ENCODE data around the gene GAA. TPM values are rescaled to one million over a fixed set of nuclear protein-coding genes. Genes with fewer than 3 reads are reported as not detected.

The GAA gene
- total RNA-seq, 4 donors from 2014 or later, result 35.6 to 73.2 (median 47.4) TPM

GRCh38 chr17:80124351-80124981, 23.1 kb downstream of the GAA start:
- peaks cover 0 to 4% of the 10 kb centered on the region in 2 donors for H3K36me3 ChIP-seq
- no peak overlapping the region for H3K27ac ChIP-seq
- no peaks in the 10 kb centered on the region for H3K4me1 ChIP-seq
- H3K9me3 ChIP-seq, result no peaks in the 10 kb centered on the region
- TF ChIP-seq EP300 (IDR thresholded peaks at IDR 0.05) (no peak), POLR2A (IDR thresholded peaks at IDR 0.05) (no peak), CTCF (IDR thresholded peaks at IDR 0.05) (peak in 1 of 4 experiments; percentile 31), POLR2AphosphoS5 (IDR thresholded peaks at IDR 0.05) (no peak)
- no peak overlapping the region for H3K4me3 ChIP-seq
- peak; percentile 22 for ATAC-seq
- 27 to 45% methylated on average over 5 to 12 of the region's 15 CpGs for WGBS, 2 donors (ENCODE audit: low coverage in 1 of 2)
- peaks cover 32% of the 10 kb centered on the region for H3K27me3 ChIP-seq

- WGBS, 2 donors (ENCODE audit: low coverage in 1 of 2), result 42 to 57% methylated on average over 10 of the region's 14 CpGs
Measured at GRCh38 chr17:80125656-80126448, 24.5 kb downstream of the GAA start.

GRCh38 chr17:80126449-80126715, 25.0 kb downstream of the GAA start:
- H3K27me3 ChIP-seq, result peaks cover 32% of the 10 kb centered on the region
- ATAC-seq, result no peak
- H3K4me3 ChIP-seq, result no peak overlapping the region
- H3K4me1 ChIP-seq, result no peaks in the 10 kb centered on the region
- H3K9me3 ChIP-seq, result no peaks in the 10 kb centered on the region
- no peak overlapping the region for H3K27ac ChIP-seq
- H3K36me3 ChIP-seq, result no peaks in the 10 kb centered on the region
- TF ChIP-seq EP300 (IDR thresholded peaks at IDR 0.05), result no peak
- no peak for TF ChIP-seq POLR2A (IDR thresholded peaks at IDR 0.05)
- TF ChIP-seq CTCF (IDR thresholded peaks at IDR 0.05), result no peak
- TF ChIP-seq POLR2AphosphoS5 (IDR thresholded peaks at IDR 0.05), result no peak
- WGBS, 2 donors (ENCODE audit: low coverage in 1 of 2), result 60 to 88% methylated on average over 2 to 3 of the region's 3 CpGs

More at GRCh38 chr17:80125656-80126448, 24.5 kb downstream of the GAA start:
- no peak for ATAC-seq
- Histone ChIP-seq H3K4me3 (no peak overlapping the region), H3K4me1 (no peaks in the 10 kb centered on the region), H3K36me3 (no peaks in the 10 kb centered on the region), H3K27me3 (peaks cover 32% of the 10 kb centered on the region), H3K9me3 (no peaks in the 10 kb centered on the region), H3K27ac (no peak overlapping the region)
- TF ChIP-seq POLR2A (IDR thresholded peaks at IDR 0.05) (no peak), EP300 (IDR thresholded peaks at IDR 0.05) (no peak), CTCF (IDR thresholded peaks at IDR 0.05) (no peak), POLR2AphosphoS5 (IDR thresholded peaks at IDR 0.05) (no peak)

GRCh38 chr17:80129006-80129565, 27.7 kb downstream of the GAA start:
- Histone ChIP-seq H3K4me1 (no peaks in the 10 kb centered on the region), H3K36me3 (peaks cover 0 to 14% of the 10 kb centered on the region in 2 donors), H3K27ac (no peak overlapping the region), H3K9me3 (no peaks in the 10 kb centered on the region), H3K27me3 (peaks cover 23% of the 10 kb centered on the region), H3K4me3 (no peak overlapping the region)
- WGBS, 2 donors (ENCODE audit: low coverage in 1 of 2), result 29 to 36% methylated on average over 4 of the region's 4 CpGs
- TF ChIP-seq POLR2A (IDR thresholded peaks at IDR 0.05), result no peak
- no peak for TF ChIP-seq POLR2AphosphoS5 (IDR thresholded peaks at IDR 0.05)
- no peak for TF ChIP-seq EP300 (IDR thresholded peaks at IDR 0.05)
- TF ChIP-seq CTCF (IDR thresholded peaks at IDR 0.05), result no peak
- no peak for ATAC-seq

Measured in gastroesophageal sphincter (tissue), 4 donors.